Endothelial cell of umbilical vein (primary cell): ENCODE data around the gene LAMB2.

Source experiments
- POLR2A ChIP-seq: IDR thresholded peaks from 2 replicates; pipeline ENCODE4 v1.6.1; 2012; ENCODE audit warnings: low read depth, mild to moderate bottlenecking, control low read depth, low read length
- TF ChIP-seq, protein P1 (sequence below): IDR thresholded peaks from 2 replicates; pipeline ENCODE4 v1.6.1; 2011; ENCODE audit not compliant: insufficient read depth, insufficient read length
- TF ChIP-seq, protein P2 (sequence below), 2 donors: IDR thresholded peaks; 1 replicate in 1 of 2; 2 replicates in 1 of 2; pipeline ENCODE4 v1.5.1; 2011; ENCODE audit warnings: low read length in 2 of 2, mild to moderate bottlenecking in 2 of 2, moderate library complexity in 2 of 2, control low read depth in 1 of 2, inconsistent platforms in 1 of 2, low read depth in 1 of 2; ENCODE audit not compliant: insufficient read depth in 1 of 2; ENCODE audit errors: extremely low read depth in 1 of 2

DNA sequence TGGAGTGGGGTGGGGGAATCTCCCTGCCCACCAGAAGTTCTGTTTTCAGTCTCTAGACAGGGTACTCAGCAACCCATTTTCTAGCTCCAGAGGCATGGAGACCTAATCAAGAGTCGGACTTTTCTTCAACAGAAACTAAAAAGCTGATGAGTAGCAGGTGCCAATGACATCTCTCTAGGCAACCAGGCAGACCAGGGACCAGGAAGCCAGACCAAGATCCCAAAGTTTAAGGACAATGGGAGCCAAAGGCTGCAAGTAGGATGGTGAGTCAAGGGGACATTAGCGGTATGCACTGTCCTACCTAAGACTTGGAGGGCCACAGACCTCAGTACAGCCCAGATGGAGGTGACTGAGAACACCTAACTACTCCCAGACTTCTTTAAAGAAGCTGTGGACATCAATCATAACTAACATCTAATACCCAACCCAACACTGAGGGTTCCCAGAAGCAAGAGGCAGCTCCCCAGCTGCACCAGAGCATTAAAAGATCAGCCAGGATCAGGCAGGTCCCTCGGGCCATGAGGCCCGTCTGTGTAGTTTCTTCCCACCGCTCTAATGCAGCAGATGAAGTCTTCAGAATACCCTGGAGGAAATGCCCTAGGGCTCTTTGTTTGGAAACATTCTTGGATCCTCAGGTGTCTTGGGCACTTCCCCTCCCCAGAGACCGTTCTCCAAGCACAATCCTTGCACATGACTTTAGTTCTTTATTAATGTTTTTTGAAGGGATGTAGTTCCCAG lies 32.3 kb upstream of the LAMB2 start:
- TF ChIP-seq, protein P1, sequence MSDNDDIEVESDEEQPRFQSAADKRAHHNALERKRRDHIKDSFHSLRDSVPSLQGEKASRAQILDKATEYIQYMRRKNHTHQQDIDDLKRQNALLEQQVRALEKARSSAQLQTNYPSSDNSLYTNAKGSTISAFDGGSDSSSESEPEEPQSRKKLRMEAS = no peak
- peak; percentile 44 for TF ChIP-seq POLR2A
- TF ChIP-seq, protein P2, sequence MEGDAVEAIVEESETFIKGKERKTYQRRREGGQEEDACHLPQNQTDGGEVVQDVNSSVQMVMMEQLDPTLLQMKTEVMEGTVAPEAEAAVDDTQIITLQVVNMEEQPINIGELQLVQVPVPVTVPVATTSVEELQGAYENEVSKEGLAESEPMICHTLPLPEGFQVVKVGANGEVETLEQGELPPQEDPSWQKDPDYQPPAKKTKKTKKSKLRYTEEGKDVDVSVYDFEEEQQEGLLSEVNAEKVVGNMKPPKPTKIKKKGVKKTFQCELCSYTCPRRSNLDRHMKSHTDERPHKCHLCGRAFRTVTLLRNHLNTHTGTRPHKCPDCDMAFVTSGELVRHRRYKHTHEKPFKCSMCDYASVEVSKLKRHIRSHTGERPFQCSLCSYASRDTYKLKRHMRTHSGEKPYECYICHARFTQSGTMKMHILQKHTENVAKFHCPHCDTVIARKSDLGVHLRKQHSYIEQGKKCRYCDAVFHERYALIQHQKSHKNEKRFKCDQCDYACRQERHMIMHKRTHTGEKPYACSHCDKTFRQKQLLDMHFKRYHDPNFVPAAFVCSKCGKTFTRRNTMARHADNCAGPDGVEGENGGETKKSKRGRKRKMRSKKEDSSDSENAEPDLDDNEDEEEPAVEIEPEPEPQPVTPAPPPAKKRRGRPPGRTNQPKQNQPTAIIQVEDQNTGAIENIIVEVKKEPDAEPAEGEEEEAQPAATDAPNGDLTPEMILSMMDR (IDR thresholded peaks at IDR 0.05; ENCODE audit: extremely low read depth in 1 of 2, insufficient read depth in 1 of 2, low read depth in 1 of 2, low read length in 2 of 2) = no peak
